Stimulated activated CD8-positive, alpha-beta memory T cell treated with anti-CD3 and anti-CD28 coated beads, Interleukin-2, amount 100 ng/mL, for 48 hours (primary cell): ENCODE measurements around the gene CLEC4E.
A peak's percentile ranks its signal among the peaks of the same experiment; 100 is the strongest.
"Not testable (repeated sequence)": the region's sequence is repeated elsewhere in the genome, so short reads cannot be mapped to it uniquely, and the experiment has no call there.

Experiments
- DNase-seq, 2 donors: peaks; one replicate each; pipeline ENCODE4 v3.0.0-alpha.2; 2020; ENCODE audit warnings: low read depth in 2 of 2

The CLEC4E gene

GRCh38 chr12:8540831-8541230, at the start of gene CLEC4E:
Gene CLEC4E (minus strand): TSS chr12:8540905. CDS start chr12:8540797, 108 bp downstream.
- DNase-seq = not testable (repeated sequence)

GRCh38 chr12:8589679-8590078, 49.0 kb upstream of the CLEC4E start:
- DNase-seq = no peak

- not testable (repeated sequence) for DNase-seq
Observed at GRCh38 chr12:8584478-8584877, 43.8 kb upstream of the CLEC4E start.

- DNase-seq = no peak
Observed at GRCh38 chr12:8584004-8584403, 43.3 kb upstream of the CLEC4E start.

GRCh38 chr12:8581098-8581784, 40.5 kb upstream of the CLEC4E start:
- no peak for DNase-seq

GRCh38 chr12:8577879-8578278, 37.2 kb upstream of the CLEC4E start:
- no peak for DNase-seq

- no peak for DNase-seq
Observed at GRCh38 chr12:8572507-8572906, 31.8 kb upstream of the CLEC4E start.

- no peak for DNase-seq
Observed at GRCh38 chr12:8566525-8566924, 25.8 kb upstream of the CLEC4E start.

GRCh38 chr12:8566052-8566451, 25.3 kb upstream of the CLEC4E start:
- not testable (repeated sequence) for DNase-seq

GRCh38 chr12:8564656-8565055, 24.0 kb upstream of the CLEC4E start:
- no peak for DNase-seq

- no peak for DNase-seq
Observed at GRCh38 chr12:8563356-8563755, 22.7 kb upstream of the CLEC4E start.

GRCh38 chr12:8562310-8562709, 21.6 kb upstream of the CLEC4E start:
- DNase-seq = no peak

- no peak for DNase-seq
Observed at GRCh38 chr12:8561011-8561410, 20.3 kb upstream of the CLEC4E start.

- no peak for DNase-seq
Observed at GRCh38 chr12:8559676-8560075, 19.0 kb upstream of the CLEC4E start.

GRCh38 chr12:8556531-8557097, 15.9 kb upstream of the CLEC4E start:
- DNase-seq = no peak

GRCh38 chr12:8554451-8555195, 13.9 kb upstream of the CLEC4E start:
- DNase-seq = no peak

GRCh38 chr12:8553088-8553627, 12.5 kb upstream of the CLEC4E start:
- no peak for DNase-seq

- no peak for DNase-seq
Observed at GRCh38 chr12:8549381-8549780, 8.7 kb upstream of the CLEC4E start.

GRCh38 chr12:8548192-8548591, 7.5 kb upstream of the CLEC4E start:
- no peak for DNase-seq

GRCh38 chr12:8547645-8548044, 6.9 kb upstream of the CLEC4E start:
- DNase-seq = no peak

GRCh38 chr12:8546591-8546990, 5.9 kb upstream of the CLEC4E start:
- DNase-seq = no peak

GRCh38 chr12:8544295-8544694, 3.6 kb upstream of the CLEC4E start:
- peak; percentile 37 to 49 for DNase-seq

- no peak for DNase-seq
Observed at GRCh38 chr12:8541562-8541961, 857 bp upstream of the CLEC4E start.
